NT2/D1 (cell line): Measurements from ENCODE around the gene SP2.

Experiments
- DNase-seq: peaks from one replicate; pipeline ENCODE4 v3.0.0-alpha.2; 2011; ENCODE audit warnings: low read depth, low spot score
- H3K27me3 ChIP-seq: 2 replicates; pipeline ENCODE4 v1.6.0; 2011; ENCODE audit warnings: mild to moderate bottlenecking; ENCODE audit not compliant: insufficient read length, insufficient read depth
- H3K36me3 ChIP-seq: 2 replicates; pipeline ENCODE4 v1.6.1; 2011; ENCODE audit warnings: mild to moderate bottlenecking, low read length, mixed read lengths; ENCODE audit not compliant: insufficient read depth, insufficient read length
- H3K4me1 ChIP-seq: 2 replicates; pipeline ENCODE4 v1.5.1; 2011; ENCODE audit not compliant: insufficient read depth, insufficient read length
- H3K4me3 ChIP-seq: 2 replicates; pipeline ENCODE4 v1.5.1; 2011; ENCODE audit warnings: low read depth; ENCODE audit not compliant: insufficient read length
- H3K9ac ChIP-seq: 2 replicates; pipeline ENCODE4 v1.6.0; 2011; ENCODE audit warnings: low read depth; ENCODE audit not compliant: insufficient read length
- H3K9me3 ChIP-seq: 2 replicates; pipeline ENCODE4 v1.5.1; 2011; ENCODE audit warnings: mild to moderate bottlenecking, low read length; ENCODE audit not compliant: insufficient read depth
- SUZ12 ChIP-seq: IDR thresholded peaks from 2 replicates; pipeline ENCODE4 v1.6.1; 2011; ENCODE audit not compliant: insufficient read length, insufficient read depth; ENCODE audit errors: extremely low read depth
- YY1 ChIP-seq: IDR thresholded peaks from 2 replicates; pipeline ENCODE4 v1.6.1; 2011; ENCODE audit not compliant: insufficient read length, insufficient read depth
- ZNF274 ChIP-seq: IDR thresholded peaks from 2 replicates; pipeline ENCODE4 v1.6.1; 2011; ENCODE audit warnings: mild to moderate bottlenecking, low read depth, low read length

Gene SP2

GRCh38 chr17:47884905-47885730, 10.9 kb upstream of the SP2 start:
- Histone ChIP-seq H3K9ac (peak overlapping the region; percentile 57), H3K4me3 (no peak overlapping the region), H3K36me3 (no peaks in the 10 kb centered on the region), H3K27me3 (no peaks in the 10 kb centered on the region), H3K4me1 (peaks cover 24% of the 10 kb centered on the region), H3K9me3 (no peaks in the 10 kb centered on the region)
- no peak for DNase-seq
- no peak for TF ChIP-seq ZNF274
- no peak for TF ChIP-seq SUZ12
- TF ChIP-seq YY1, result no peak

- DNase-seq, result no peak
- H3K36me3 ChIP-seq, result no peaks in the 10 kb centered on the region
- no peaks in the 10 kb centered on the region for H3K9me3 ChIP-seq
- no peak overlapping the region for H3K4me3 ChIP-seq
- TF ChIP-seq YY1 (no peak), SUZ12 (no peak), ZNF274 (no peak)
- H3K4me1 ChIP-seq, result peaks cover 24% of the 10 kb centered on the region
- H3K27me3 ChIP-seq, result no peaks in the 10 kb centered on the region
- no peak overlapping the region for H3K9ac ChIP-seq
These were observed 7.7 kb upstream of the SP2 start for GRCh38 chr17:47888293-47888692.

- peak; percentile 68 for DNase-seq
- H3K9ac ChIP-seq, result no peak overlapping the region
- no peaks in the 10 kb centered on the region for H3K36me3 ChIP-seq
- H3K27me3 ChIP-seq, result no peaks in the 10 kb centered on the region
- peaks cover 19% of the 10 kb centered on the region for H3K4me1 ChIP-seq
- no peaks in the 10 kb centered on the region for H3K9me3 ChIP-seq
- TF ChIP-seq YY1 (no peak), SUZ12 (no peak), ZNF274 (no peak)
- no peak overlapping the region for H3K4me3 ChIP-seq
These were observed 6.1 kb upstream of the SP2 start for GRCh38 chr17:47889734-47890529.

- no peak for TF ChIP-seq SUZ12
- no peak for TF ChIP-seq ZNF274
- TF ChIP-seq YY1, result no peak
- peaks cover 9% of the 10 kb centered on the region for H3K4me1 ChIP-seq
- no peak overlapping the region for H3K9ac ChIP-seq
- H3K36me3 ChIP-seq, result no peaks in the 10 kb centered on the region
- no peaks in the 10 kb centered on the region for H3K9me3 ChIP-seq
- no peak for DNase-seq
- no peak overlapping the region for H3K4me3 ChIP-seq
- no peaks in the 10 kb centered on the region for H3K27me3 ChIP-seq
These were observed 4.4 kb upstream of the SP2 start for GRCh38 chr17:47891545-47892088.

- no peaks in the 10 kb centered on the region for H3K4me1 ChIP-seq
- no peaks in the 10 kb centered on the region for H3K9me3 ChIP-seq
- peak overlapping the region; percentile 92 for H3K9ac ChIP-seq
- peak overlapping the region; percentile 88 for H3K4me3 ChIP-seq
- no peak for TF ChIP-seq YY1
- TF ChIP-seq ZNF274, result no peak
- no peak for TF ChIP-seq SUZ12
- H3K27me3 ChIP-seq, result no peaks in the 10 kb centered on the region
- H3K36me3 ChIP-seq, result peaks cover 16% of the 10 kb centered on the region
- DNase-seq, result no peak
These were observed 1.3 kb upstream of the SP2 start for GRCh38 chr17:47894498-47895346.

- Histone ChIP-seq H3K4me1 (no peaks in the 10 kb centered on the region), H3K27me3 (no peaks in the 10 kb centered on the region), H3K36me3 (peaks cover 18% of the 10 kb centered on the region), H3K9ac (peak overlapping the region; percentile 92), H3K9me3 (no peaks in the 10 kb centered on the region), H3K4me3 (peak overlapping the region; percentile 88)
- DNase-seq, result no peak
- no peak for TF ChIP-seq ZNF274
- TF ChIP-seq YY1, result no peak
- no peak for TF ChIP-seq SUZ12
These were observed 635 bp upstream of the SP2 start for GRCh38 chr17:47895347-47895855.

GRCh38 chr17:47896672-47897490, 845 bp downstream of the SP2 start:
- no peak for DNase-seq
- no peak for TF ChIP-seq ZNF274
- TF ChIP-seq YY1, result no peak
- no peak for TF ChIP-seq SUZ12
- H3K4me1 ChIP-seq, result peaks cover 3% of the 10 kb centered on the region
- no peaks in the 10 kb centered on the region for H3K27me3 ChIP-seq
- no peaks in the 10 kb centered on the region for H3K9me3 ChIP-seq
- H3K9ac ChIP-seq, result peak overlapping the region; percentile 97
- H3K4me3 ChIP-seq, result peak overlapping the region; percentile 95
- peaks cover 18% of the 10 kb centered on the region for H3K36me3 ChIP-seq
